Measurements from ENCODE around the gene ATG4A.

DNA sequence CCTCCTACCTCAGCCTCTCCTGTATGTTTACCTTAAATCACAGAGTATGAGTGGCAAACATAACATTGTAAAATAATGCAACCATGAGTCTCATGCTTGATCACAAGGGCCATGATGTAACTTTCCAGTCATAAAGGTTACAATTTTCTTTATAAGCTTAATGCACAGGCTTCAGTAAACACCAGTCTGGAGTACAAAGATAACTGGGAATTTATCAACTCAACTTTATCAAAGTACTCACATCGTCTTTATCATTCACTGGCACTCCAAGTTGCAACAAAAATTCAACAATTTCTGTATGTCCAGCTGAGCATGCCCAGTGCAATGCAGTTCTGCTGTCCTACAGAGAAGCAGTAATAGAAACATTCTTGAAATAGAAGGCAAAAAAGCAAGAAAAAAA is 3.1 kb upstream of the ATG4A start:
- TF ChIP-seq CTCF (IDR thresholded peaks at IDR 0.05): no peak
- no peak for TF ChIP-seq ATF3 (CRISPR knock-in tag; conservative IDR thresholded peaks at IDR 0.05)

Data from WTC11 (cell line).